Right lobe of liver (tissue), 6 donors: Measurements from ENCODE around the gene PLCB1. TPM values are rescaled to one million over a fixed set of nuclear protein-coding genes. Genes with fewer than 3 reads are reported as not detected.
A peak's percentile ranks its signal among the peaks of the same experiment; 100 is the strongest.

Source experiments
- ATAC-seq, 4 donors: fragments of 200-7000 bp; cut with Tn5 transposase; one replicate each; pipeline ENCODE4 v1.9.1; 2020; ENCODE audit warnings: mild to moderate bottlenecking in 4 of 4, moderate library complexity in 4 of 4
- DNase-seq, 3 donors: peaks; one replicate each; pipeline ENCODE4 v3.0.0-alpha.2; 2020
- H3K27ac ChIP-seq, 3 donors: fragments of 200-600 bp; one replicate each; pipeline ENCODE4 v1.8.0; 2022
- H3K27me3 ChIP-seq, 2 donors: fragments of 200-600 bp; one replicate each; pipeline ENCODE4 v1.8.0; 2022
- H3K36me3 ChIP-seq, 4 donors: fragments of 200-600 bp; sonication (generic) in 1 of 4; one replicate each; pipeline versions ENCODE4 v1.5.1 to v1.8.0; 2017 to 2022; ENCODE audit warnings: control low read depth in 1 of 4
- H3K4me1 ChIP-seq, 4 donors: fragments of 200-600 bp; sonication (generic) in 1 of 4; one replicate each; pipeline versions ENCODE4 v1.5.1 to v1.8.0; 2017 to 2022; ENCODE audit warnings: control low read depth in 1 of 4
- H3K4me3 ChIP-seq, 3 donors: fragments of 200-600 bp; one replicate each; pipeline ENCODE4 v1.8.0; 2022
- H3K9me3 ChIP-seq, 4 donors: fragments of 200-600 bp; sonication (generic) in 1 of 4; one replicate each; pipeline versions ENCODE4 v1.5.1 to v1.8.0; 2017 to 2022; ENCODE audit warnings: control low read depth in 1 of 4
- CTCF ChIP-seq, 4 donors: fragments of 200-600 bp in 3 of 4; fragments of 450-650 bp in 1 of 4; IDR thresholded peaks; one replicate each; pipeline versions ENCODE4 v1.5.1 to v1.8.0; 2016 to 2022; ENCODE audit warnings: antibody characterized with exemption in 4 of 4, mild to moderate bottlenecking in 2 of 4
- POLR2A ChIP-seq: fragments of 450-650 bp; IDR thresholded peaks from one replicate; pipeline ENCODE4 v1.6.1; 2017; ENCODE audit warnings: antibody characterized with exemption, mild to moderate bottlenecking
- WGBS: methylation state at CpG from one replicate; pipeline ENCODE4 v1.1.6; 2018; ENCODE audit warnings: low coverage, low lambda C conversion rate; ENCODE audit not compliant: insufficient coverage; ENCODE audit errors: missing lambda C conversion rate; 5-methylcytosine and 5-hydroxymethylcytosine counted together
- intact Hi-C, 2 donors: fragments of 100-400 bp; cut with DNase I; formaldehyde crosslinking; loops; one replicate each; pipeline versions ENCODE4 v1.11.2 to v1.14.1; 2022
- total RNA-seq, 6 experiments: library from RNA; depleted of rRNA in 2 of 6; stranded (reverse); fragments of >200 nt in 2 of 6; fragmentation: NEBNext Ultra II Directional in 3 of 6; extraction: Animal tissue kit (Norgen Biotek cat#: 25700) in 3 of 6; gene quantifications; one replicate each; pipeline versions ENCODE4 v1.1.0 to v1.2.4, GENCODE V29; 2016 to 2023
- donor health status: DM: no; HTN: yes; CAD: no.
- donor health status: DM: no; HTN: no; CAD: no.
- donor health status: DM: no; HTN: no; CAD: no.
- donor health status: DM: no; HTN: yes; CAD: no.
- donor health status: DM: no; HTN: yes; CAD: no.

PLCB1 gene
- total RNA-seq, 6 experiments from 2014 or later, result 5.0 to 9.9 (median 5.7) TPM

- DNase-seq (no peak), ATAC-seq (no peak)
- no peaks in the 10 kb centered on the region for H3K4me1 ChIP-seq
- WGBS, result 56% methylated on average over 1 of the region's 1 CpG
- no peak overlapping the region for H3K4me3 ChIP-seq
- no peak for TF ChIP-seq POLR2A
- TF ChIP-seq CTCF (IDR thresholded peaks at IDR 0.05), result no peak
- intact Hi-C loops, result no loop called here
- no peaks in the 10 kb centered on the region for H3K9me3 ChIP-seq
- H3K27ac ChIP-seq, result no peak overlapping the region
- no peaks in the 10 kb centered on the region for H3K27me3 ChIP-seq
- no peaks in the 10 kb centered on the region for H3K36me3 ChIP-seq
Measured at GRCh38 chr20:8470156-8470555, 338.1 kb downstream of the PLCB1 start.

GRCh38 chr20:8471465-8471864 is 339.4 kb downstream of the PLCB1 start:
- intact Hi-C loops, result no loop called here
- Histone ChIP-seq H3K36me3 (no peaks in the 10 kb centered on the region), H3K27ac (no peak overlapping the region), H3K27me3 (no peaks in the 10 kb centered on the region), H3K4me1 (no peaks in the 10 kb centered on the region), H3K4me3 (no peak overlapping the region), H3K9me3 (no peaks in the 10 kb centered on the region)
- ATAC-seq (no peak), DNase-seq (no peak)
- 67% methylated on average over 2 of the region's 2 CpGs for WGBS
- TF ChIP-seq CTCF (IDR thresholded peaks at IDR 0.05) (no peak), POLR2A (no peak)

GRCh38 chr20:8473459-8473858 is 341.4 kb downstream of the PLCB1 start:
- H3K4me3 ChIP-seq, result no peak overlapping the region
- WGBS, result 67% methylated on average over 1 of the region's 1 CpG
- no peak for TF ChIP-seq CTCF (IDR thresholded peaks at IDR 0.05)
- TF ChIP-seq POLR2A, result no peak
- no peaks in the 10 kb centered on the region for H3K9me3 ChIP-seq
- no peaks in the 10 kb centered on the region for H3K27me3 ChIP-seq
- DNase-seq (no peak), ATAC-seq (no peak)
- no peaks in the 10 kb centered on the region for H3K36me3 ChIP-seq
- intact Hi-C loops, result no loop called here
- H3K27ac ChIP-seq, result no peak overlapping the region
- no peaks in the 10 kb centered on the region for H3K4me1 ChIP-seq

- no peaks in the 10 kb centered on the region for H3K9me3 ChIP-seq
- no peak overlapping the region for H3K27ac ChIP-seq
- no peaks in the 10 kb centered on the region for H3K4me1 ChIP-seq
- H3K27me3 ChIP-seq, result no peaks in the 10 kb centered on the region
- DNase-seq (no peak), ATAC-seq (peak in 2 of 4 donors; percentile 33 to 56)
- intact Hi-C loops, result no loop called here
- 80% methylated on average over 3 of the region's 4 CpGs for WGBS
- TF ChIP-seq CTCF (IDR thresholded peaks at IDR 0.05) (no peak), POLR2A (no peak)
- H3K4me3 ChIP-seq, result no peak overlapping the region
- H3K36me3 ChIP-seq, result no peaks in the 10 kb centered on the region
Measured at GRCh38 chr20:8474027-8474668, 342.1 kb downstream of the PLCB1 start.
